Psoas muscle (tissue), 8 donors: ENCODE results near the gene PICALM. TPM values are rescaled to one million over a fixed set of nuclear protein-coding genes. Genes with fewer than 3 reads are reported as not detected.
"Not testable (repeated sequence)": the region's sequence is repeated elsewhere in the genome, so short reads cannot be mapped to it uniquely, and the experiment has no call there.

Source experiments
- ATAC-seq, 4 donors: fragments of 200-7000 bp; cut with Tn5 transposase; one replicate each; pipeline ENCODE4 v1.9.1; 2020; ENCODE audit warnings: moderate library complexity in 3 of 4, mild to moderate bottlenecking in 2 of 4
- DNase-seq, 2 donors: peaks; one replicate each; pipeline ENCODE4 v3.0.0-alpha.2; 2020
- H3K27ac ChIP-seq: fragments of 200-600 bp; one replicate; pipeline ENCODE4 v1.8.0; 2022
- H3K27me3 ChIP-seq, 3 donors: fragments of 200-600 bp in 1 of 3; one replicate each; pipeline versions ENCODE4 v1.6.1 to v1.8.0; 2013 to 2022; ENCODE audit warnings: low read length in 2 of 3, mild to moderate bottlenecking in 2 of 3, moderate library complexity in 1 of 3; ENCODE audit not compliant: insufficient read depth in 3 of 3
- H3K36me3 ChIP-seq, 2 donors: fragments of 200-600 bp in 1 of 2; one replicate each; pipeline versions ENCODE4 v1.6.1 to v1.8.0; 2013 to 2022; ENCODE audit warnings: low read depth in 1 of 2, mild to moderate bottlenecking in 1 of 2, moderate library complexity in 1 of 2; ENCODE audit not compliant: insufficient read depth in 1 of 2
- H3K4me1 ChIP-seq: fragments of 200-600 bp; one replicate; pipeline ENCODE4 v1.8.0; 2022
- H3K4me3 ChIP-seq: fragments of 200-600 bp; one replicate; pipeline ENCODE4 v1.8.0; 2022; ENCODE audit warnings: mild to moderate bottlenecking
- H3K9me3 ChIP-seq: fragments of 200-600 bp; one replicate; pipeline ENCODE4 v1.8.0; 2022
- WGBS, 3 donors: extraction: QIAGEN DNeasy Blood & Tissue Kit; methylation state at CpG; one replicate each; pipeline versions ENCODE4 v1.1.6 to v1.1.7; 2013; 5-methylcytosine and 5-hydroxymethylcytosine counted together
- intact Hi-C, 2 donors: fragments of 100-400 bp; cut with DNase I; formaldehyde crosslinking; loops; one replicate each; pipeline versions ENCODE4 v1.11.0 to v1.14.2; 2022
- polyA plus RNA-seq, 3 donors: library from polyadenylated mRNA; stranded (reverse); fragments of 200-250 nt; gene quantifications; one replicate each; pipeline ENCODE4 v1.2.3, GENCODE V29; 2013
- total RNA-seq, 4 donors: library from RNA; stranded (reverse); fragmentation: NEBNext Ultra II Directional in 2 of 4; extraction: Animal tissue kit (Norgen Biotek cat#: 25700) in 2 of 4; gene quantifications; one replicate each; pipeline versions ENCODE4 v1.2.1 to v1.2.4, GENCODE V29; 2021 to 2023
- TF ChIP-seq, protein P1 (sequence below): fragments of 200-600 bp; IDR thresholded peaks from one replicate; pipeline ENCODE4 v1.8.0; 2022; ENCODE audit warnings: antibody characterized with exemption
- donor health status: healthy with polysubstance abuse.
- donor health status: DM: no; HTN: no; CAD: no; lungs with moderate emphysema.
- donor health status: Bipolar disorder and iron deficiency.
- donor health status: healthy.
- donor health status: DM: yes; HTN: yes; CAD: no.
- donor health status: DM: no; HTN: no; CAD: no.
- donor health status: DM: no; HTN: no; CAD: no.
- donor health status: DM: yes; HTN: yes; CAD: no.

PICALM gene
- total and polyA plus RNA-seq, 7 donors, result 42.0 to 123 (median 89.1) TPM

DNA sequence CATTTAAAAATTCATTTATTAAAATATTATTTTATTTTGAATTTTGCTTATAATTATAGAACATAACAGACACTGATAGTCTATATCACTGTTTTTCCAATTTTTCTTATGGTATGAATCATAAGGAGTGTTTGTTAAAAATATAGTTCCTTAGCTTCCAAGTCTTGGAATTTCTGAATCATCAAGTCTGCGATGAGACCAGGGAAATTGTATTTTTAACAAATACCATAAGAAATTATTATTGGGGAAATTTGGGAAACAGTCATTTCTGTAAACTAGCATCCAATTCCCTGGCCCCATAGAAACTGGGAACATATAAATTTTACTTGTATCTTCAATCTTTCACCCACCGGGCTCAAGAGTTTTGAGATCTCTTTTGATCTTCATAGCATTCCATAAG lies 38.0 kb upstream of the PICALM start:
- WGBS, 3 donors, result 49 to 61% (median 60%) methylated on average over 2 of the region's 2 CpGs
- intact Hi-C loops, result no loop called here
- DNase-seq, result no peak
- H3K36me3 ChIP-seq, result no peaks in the 10 kb centered on the region
- TF ChIP-seq, protein P1, sequence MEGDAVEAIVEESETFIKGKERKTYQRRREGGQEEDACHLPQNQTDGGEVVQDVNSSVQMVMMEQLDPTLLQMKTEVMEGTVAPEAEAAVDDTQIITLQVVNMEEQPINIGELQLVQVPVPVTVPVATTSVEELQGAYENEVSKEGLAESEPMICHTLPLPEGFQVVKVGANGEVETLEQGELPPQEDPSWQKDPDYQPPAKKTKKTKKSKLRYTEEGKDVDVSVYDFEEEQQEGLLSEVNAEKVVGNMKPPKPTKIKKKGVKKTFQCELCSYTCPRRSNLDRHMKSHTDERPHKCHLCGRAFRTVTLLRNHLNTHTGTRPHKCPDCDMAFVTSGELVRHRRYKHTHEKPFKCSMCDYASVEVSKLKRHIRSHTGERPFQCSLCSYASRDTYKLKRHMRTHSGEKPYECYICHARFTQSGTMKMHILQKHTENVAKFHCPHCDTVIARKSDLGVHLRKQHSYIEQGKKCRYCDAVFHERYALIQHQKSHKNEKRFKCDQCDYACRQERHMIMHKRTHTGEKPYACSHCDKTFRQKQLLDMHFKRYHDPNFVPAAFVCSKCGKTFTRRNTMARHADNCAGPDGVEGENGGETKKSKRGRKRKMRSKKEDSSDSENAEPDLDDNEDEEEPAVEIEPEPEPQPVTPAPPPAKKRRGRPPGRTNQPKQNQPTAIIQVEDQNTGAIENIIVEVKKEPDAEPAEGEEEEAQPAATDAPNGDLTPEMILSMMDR, result no peak
- no peak overlapping the region for H3K4me3 ChIP-seq
- no peaks in the 10 kb centered on the region for H3K9me3 ChIP-seq
- no peak overlapping the region for H3K27ac ChIP-seq
- no peaks in the 10 kb centered on the region for H3K27me3 ChIP-seq
- no peak for ATAC-seq
- H3K4me1 ChIP-seq, result no peaks in the 10 kb centered on the region

DNA sequence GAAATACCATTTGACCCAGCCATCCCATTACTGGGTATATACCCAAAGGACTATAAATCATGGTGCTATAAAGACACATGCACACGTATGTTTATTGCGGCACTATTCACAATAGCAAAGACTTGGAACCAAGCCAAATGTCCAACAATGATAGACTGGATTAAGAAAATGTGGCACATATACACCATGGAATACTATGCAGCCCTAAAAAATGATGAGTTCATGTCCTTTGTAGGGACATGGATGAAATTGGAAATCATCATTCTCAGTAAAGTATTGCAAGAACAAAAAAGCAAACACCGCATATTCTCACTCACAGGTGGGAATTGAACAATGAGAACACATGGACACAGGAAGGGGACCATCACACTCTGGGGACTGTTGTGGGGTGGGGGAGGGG lies 37.1 kb upstream of the PICALM start:
- H3K4me3 ChIP-seq, H3K27me3 ChIP-seq, H3K36me3 ChIP-seq, DNase-seq, H3K27ac ChIP-seq, H3K9me3 ChIP-seq, H3K4me1 ChIP-seq, ATAC-seq, intact Hi-C loops: not testable (repeated sequence)
- WGBS, 3 donors, result 86 to 92% (median 88%) methylated on average over 3 of the region's 3 CpGs

DNA sequence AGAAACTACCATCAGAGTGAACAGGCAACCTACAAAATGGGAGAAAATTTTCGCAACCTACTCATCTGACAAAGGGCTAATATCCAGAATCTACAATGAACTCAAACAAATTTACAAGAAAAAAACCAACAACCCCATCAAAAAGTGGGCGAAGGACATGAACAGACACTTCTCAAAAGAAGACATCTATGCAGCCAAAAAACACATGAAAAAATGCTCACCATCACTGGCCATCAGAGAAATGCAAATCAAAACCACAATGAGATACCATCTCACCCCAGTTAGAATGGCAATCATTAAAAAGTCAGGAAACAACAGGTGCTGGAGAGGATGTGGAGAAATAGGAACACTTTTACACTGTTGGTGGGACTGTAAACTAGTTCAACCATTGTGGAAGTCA lies 36.7 kb upstream of the PICALM start:
- H3K9me3 ChIP-seq, H3K27ac ChIP-seq, DNase-seq, H3K4me3 ChIP-seq, intact Hi-C loops, H3K36me3 ChIP-seq, ATAC-seq, H3K4me1 ChIP-seq, H3K27me3 ChIP-seq: not testable (repeated sequence)
- 100% methylated on average over 1 of the region's 2 CpGs; no CpG with 5 or more reads in 2 of the 3 donors for WGBS, 3 donors

DNA sequence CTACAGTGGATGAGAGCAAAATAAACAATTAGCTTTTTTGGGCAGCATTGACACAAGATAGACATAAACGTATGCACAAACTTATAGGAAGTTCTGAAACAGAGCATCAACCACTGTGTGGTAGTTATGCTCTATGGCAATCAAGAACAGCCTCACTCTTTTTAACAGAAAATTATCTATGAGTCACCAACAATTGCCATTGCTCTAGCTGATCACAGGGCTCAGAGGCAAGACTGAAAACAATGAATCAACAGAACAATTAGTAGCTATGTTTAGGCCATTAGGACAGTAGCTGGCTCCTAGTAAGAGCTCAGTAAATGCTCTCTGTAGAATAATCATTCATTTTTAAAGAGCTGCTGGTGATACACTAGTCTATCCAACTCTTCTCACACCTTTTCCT lies 34.9 kb upstream of the PICALM start:
- no peaks in the 10 kb centered on the region for H3K9me3 ChIP-seq
- no peaks in the 10 kb centered on the region for H3K27me3 ChIP-seq
- ATAC-seq, result no peak
- intact Hi-C loops, result no loop called here
- TF ChIP-seq, protein P1, result no peak
- H3K4me1 ChIP-seq, result no peaks in the 10 kb centered on the region
- no peak overlapping the region for H3K4me3 ChIP-seq
- no peak for DNase-seq
- 81 to 87% (median 83%) methylated on average over 1 of the region's 1 CpG for WGBS, 3 donors
- H3K27ac ChIP-seq, result no peak overlapping the region
- no peaks in the 10 kb centered on the region for H3K36me3 ChIP-seq

DNA sequence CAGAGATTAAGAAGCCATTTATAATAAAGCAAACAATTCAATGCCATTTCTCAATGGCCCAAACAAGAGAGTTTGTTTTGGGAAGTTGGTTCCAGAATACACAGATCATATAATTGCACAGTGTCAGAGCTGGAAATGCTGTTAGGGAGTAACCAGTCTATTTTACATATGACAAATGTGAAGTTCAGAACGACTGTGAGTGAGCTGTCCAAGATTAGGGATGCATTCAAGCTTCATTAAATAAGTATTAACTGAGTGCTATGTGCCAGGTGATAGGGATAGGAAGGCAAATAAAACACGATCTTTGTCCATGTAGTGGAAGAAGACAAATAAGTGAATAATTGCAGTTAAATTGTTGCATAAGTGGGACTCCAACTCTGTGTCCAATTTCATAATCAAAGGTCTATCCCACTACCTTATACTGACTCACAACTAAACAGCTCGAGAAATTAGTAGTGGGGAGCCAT lies 33.1 kb upstream of the PICALM start:
- TF ChIP-seq, protein P1, result no peak
- 45 to 55% (median 49%) methylated on average over 3 of the region's 3 CpGs for WGBS, 3 donors
- no peaks in the 10 kb centered on the region for H3K4me1 ChIP-seq
- intact Hi-C loops, result no loop called here
- DNase-seq, result no peak
- H3K9me3 ChIP-seq, result no peaks in the 10 kb centered on the region
- no peaks in the 10 kb centered on the region for H3K27me3 ChIP-seq
- no peaks in the 10 kb centered on the region for H3K36me3 ChIP-seq
- H3K4me3 ChIP-seq, result no peak overlapping the region
- no peak overlapping the region for H3K27ac ChIP-seq
- ATAC-seq, result no peak

DNA sequence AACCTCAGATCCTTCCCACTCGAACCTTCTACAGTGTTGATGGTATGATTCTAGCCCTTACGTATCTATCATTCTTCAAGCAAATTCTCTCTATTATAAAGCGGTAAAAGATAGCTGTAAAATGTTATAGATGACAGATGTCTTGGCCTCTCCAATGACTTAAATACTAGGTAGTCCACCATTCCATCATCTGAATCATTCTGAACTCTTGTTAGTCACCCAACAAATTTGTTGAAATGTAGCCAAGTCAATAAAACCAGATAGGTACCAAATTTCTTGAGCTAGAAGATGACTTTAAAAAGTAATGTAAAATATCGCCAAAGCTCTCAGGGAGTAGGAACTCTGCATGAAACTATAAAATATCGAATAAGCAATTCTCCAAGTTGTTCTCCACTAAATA lies 32.6 kb upstream of the PICALM start:
- Histone ChIP-seq H3K4me1 (no peaks in the 10 kb centered on the region), H3K9me3 (no peaks in the 10 kb centered on the region), H3K27me3 (no peaks in the 10 kb centered on the region), H3K4me3 (no peak overlapping the region), H3K36me3 (no peaks in the 10 kb centered on the region), H3K27ac (no peak overlapping the region)
- ATAC-seq (no peak), DNase-seq (no peak)
- TF ChIP-seq, protein P1, result no peak
- intact Hi-C loops, result no loop called here
- 91 to 95% (median 94%) methylated on average over 5 of the region's 5 CpGs for WGBS, 3 donors
